GM18861 (cell line): ENCODE results near the gene TAB2.
"Not testable (repeated sequence)": the region's sequence is repeated elsewhere in the genome, so short reads cannot be mapped to it uniquely, and the experiment has no call there.

Experiments
- ATAC-seq: cut with Tn5 transposase; IDR thresholded peaks from one replicate; pipeline ENCODE4 v1.9.1; 2021; ENCODE audit not compliant: unreplicated experiment

TAB2 gene

DNA sequence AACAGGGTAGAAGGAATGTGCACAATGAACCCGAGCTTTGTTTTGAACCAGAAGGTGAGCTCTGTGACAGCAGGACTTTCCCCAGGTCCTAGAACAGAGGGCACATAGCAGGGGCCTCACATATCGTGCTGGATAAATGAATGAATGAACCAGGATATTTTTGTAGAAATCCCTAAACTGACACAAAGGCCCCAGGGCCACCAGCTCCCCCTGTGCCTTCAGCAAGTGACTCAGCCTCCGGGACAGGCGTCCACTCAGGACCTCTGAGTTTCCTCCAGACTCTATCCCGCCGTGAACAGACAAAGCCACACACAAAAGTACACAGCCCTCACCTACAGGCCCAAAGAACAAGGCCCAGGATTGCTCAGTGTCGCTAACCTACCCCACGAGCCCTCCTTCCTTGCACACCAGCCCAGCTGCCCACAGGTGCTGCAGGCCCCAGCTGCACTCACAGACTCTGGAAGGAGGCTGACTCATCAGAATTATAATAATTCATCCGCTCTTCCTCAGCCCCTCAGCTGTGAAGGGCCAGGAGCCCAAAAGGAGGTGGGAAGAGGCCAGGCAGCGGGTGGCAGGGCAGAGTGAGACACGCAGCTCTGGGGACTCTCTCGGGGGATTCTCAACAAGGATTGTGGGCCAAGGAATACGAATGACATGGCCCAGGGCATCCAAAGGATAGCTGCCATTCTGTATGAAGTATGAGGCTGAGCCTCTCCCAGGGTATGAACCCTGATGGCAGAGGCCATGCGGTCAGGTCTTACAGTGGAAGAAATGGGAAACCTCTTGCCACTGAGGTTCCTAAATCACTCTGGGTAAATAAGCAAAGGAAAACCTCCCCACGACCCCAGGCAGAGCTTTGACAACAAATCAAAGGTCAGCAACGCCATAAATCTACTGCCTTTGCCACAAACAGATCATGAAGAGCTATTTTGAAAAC is 123.5 kb downstream of the TAB2 start:
- no peak for ATAC-seq

DNA sequence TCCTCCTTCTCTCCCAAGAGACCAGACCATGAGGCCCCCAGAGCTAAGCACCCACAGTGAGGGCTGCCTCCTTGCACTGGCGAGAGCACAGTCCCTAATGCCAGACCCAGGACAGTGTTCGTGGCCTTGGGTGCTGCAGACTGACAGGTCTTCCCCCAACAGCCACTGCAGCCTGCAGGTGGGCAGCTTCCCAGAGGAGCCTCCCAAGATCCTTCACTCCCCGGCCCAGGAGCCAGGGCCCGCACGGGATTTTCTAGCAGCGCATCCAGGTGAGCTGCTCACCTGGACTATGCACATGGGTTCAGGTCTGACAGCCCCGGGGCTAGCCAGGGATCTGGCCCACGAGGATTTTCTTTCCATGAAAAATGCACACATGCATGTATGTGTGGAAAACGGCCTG is 124.2 kb downstream of the TAB2 start:
- ATAC-seq: no peak

DNA sequence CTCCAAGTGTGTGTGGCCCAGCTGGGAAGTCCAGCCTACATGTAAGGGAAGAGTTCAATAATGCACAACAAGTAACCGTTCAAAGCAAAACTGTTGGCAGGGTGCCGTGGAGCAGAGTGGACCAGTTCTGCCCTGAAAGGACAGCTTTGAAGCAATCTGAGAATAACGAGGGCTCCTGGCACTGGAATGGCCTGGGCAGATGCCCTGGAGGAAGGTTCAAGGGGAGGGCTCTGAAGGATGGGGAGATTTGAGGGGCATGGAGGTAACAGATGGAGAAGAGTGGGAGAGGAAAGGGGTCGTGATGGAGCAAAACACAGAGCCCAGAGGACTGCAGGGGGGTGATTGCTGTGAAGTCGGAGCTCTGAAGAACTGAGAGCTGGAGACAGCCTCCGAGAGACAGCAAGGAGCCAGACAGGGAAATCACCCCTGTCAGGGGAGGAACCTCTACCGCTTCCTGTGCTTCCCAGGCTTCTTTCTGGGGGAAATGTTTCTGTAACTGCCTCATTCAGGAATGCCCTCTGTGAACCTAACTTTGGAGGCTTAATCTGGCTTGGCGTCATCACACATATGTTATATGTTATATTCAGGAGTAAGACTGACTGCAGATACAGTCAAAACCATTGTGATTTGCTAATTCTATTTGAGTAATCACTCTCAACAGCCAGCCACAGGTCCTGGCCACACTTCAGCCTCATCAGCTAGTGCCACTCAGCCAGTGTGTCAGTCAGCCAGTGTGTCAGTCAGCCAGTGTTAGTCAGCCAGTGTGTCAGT is 126.1 kb downstream of the TAB2 start:
- no peak for ATAC-seq

DNA sequence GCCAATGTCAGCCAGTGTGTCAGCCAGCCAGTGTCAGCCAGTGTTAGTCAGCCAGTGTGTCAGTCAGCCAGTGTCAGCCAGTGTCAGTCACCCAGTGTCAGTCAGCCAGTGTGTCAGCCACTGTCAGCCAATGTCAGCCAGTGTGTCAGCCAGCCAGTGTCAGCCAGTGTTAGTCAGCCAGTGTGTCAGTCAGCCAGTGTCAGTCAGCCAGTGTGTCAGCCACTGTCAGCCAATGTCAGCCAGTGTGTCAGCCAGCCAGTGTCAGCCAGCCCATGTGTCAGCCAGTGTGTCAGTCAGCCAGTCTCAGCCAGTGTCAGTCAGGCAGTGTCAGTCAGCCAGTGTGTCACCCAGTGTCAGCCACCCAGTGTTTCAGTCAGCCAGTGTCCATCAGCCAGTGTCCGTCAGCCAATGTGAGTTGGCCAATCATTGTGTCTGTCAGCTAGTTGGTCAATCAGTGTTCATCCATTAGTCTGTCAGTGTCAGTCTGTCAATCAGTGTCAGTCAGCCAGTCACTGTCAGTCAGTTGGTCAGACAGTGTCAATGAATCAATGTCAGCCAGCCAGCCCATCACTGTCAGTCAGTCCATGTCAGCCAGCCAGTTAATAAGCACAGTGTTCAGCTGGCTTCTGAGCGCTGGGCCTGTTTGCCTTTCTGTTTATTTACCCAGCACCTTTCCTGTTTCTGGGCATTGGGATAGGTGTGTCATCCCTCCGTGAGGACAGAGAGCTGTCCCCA is 127.0 kb downstream of the TAB2 start:
- not testable (repeated sequence) for ATAC-seq

DNA sequence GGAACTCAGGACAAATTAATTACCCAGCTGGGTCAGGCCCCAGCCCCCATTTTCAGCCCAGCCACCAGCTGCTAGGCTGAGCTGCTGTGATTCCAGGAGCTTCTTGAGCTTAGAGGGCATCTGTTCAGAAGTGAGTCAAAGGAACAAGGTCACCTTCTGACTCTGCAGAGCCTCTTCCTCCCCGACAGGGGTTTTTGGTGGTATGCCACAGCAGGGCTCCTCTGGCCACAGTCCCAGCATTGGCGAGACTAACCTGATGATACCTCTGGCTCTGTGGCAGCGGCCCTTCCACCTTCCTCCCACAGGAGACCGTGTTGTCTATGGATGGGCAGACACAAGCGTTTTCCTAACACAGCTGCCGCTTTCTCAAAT is 127.6 kb downstream of the TAB2 start:
- ATAC-seq: no peak

DNA sequence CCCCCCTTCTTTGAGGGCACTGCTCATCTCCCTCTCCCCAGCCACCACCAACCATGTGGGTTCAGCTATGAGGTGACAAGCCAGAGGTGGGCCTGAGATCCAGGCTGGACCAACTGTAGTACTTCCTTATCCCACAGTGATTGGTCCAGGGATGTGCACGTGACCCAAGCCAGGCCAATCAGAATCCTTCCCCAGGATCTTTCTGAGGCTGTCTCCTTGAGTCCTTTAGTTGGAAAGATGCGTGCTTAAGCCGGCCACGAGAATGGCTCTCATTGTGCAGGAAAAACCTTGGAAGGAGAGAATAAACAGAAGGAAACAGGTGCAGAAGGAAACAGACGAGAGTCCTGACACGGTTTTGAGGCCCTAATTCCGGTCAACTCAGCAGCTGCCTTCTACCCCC is 128.1 kb downstream of the TAB2 start:
- no peak for ATAC-seq

DNA sequence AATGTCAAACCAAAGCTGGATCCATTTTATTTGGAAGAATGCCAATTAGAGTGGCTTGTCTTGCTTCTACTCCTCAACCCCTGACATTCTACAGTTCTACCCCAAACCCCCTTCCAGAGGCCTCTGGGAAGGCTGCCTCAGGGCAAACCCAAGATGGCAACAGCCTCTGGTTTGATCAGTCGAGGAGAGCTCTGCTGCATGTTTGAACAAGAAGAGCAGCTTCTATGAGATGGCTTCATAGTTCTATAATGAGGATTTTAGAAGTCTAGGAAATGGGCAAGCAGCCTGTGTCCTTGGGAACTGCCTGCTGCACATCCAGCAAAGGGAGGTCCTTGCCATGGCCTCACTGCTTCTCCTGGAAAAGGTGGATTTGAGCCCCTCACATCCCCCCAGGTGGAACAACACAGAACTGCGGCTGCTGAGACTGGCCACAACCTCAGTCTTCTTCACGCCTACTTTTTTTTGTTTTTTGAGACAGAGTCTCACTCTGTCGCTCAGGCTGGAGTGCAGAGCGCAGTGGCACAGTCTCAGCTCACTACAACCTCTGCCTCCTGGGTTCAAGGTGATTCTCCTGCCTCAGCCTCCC is 129.4 kb downstream of the TAB2 start:
- ATAC-seq: no peak

DNA sequence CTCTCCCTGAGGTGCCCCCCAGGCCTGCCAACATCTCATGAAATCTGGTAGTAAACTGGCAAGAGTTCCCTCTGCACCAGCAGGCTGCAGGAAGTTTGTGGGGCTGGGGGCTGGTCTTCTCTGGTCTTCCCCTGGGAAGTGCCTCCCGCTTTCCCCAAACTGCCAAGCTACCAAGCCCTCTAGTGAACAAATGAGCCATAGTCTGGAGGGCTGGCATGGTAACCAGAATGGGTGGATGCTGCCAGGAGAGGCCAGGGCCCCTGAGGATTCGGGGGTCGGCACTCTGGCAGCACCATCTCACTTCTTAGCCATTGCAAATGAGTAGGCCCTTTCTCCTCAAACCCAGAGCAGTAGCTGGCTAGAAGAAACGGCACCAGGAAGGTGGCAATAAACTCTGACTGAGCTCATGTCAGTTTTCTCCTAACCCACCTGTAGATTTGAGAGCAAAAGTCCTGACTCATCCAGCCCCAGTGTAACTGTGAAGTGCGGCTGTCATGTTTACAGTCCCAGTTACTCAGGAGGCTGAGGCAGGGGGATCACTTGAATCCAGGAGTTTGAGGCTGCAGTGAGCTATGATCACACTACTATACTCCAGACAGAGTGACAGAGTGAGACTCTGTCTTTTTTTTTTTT is 131.4 kb downstream of the TAB2 start:
- ATAC-seq: no peak

DNA sequence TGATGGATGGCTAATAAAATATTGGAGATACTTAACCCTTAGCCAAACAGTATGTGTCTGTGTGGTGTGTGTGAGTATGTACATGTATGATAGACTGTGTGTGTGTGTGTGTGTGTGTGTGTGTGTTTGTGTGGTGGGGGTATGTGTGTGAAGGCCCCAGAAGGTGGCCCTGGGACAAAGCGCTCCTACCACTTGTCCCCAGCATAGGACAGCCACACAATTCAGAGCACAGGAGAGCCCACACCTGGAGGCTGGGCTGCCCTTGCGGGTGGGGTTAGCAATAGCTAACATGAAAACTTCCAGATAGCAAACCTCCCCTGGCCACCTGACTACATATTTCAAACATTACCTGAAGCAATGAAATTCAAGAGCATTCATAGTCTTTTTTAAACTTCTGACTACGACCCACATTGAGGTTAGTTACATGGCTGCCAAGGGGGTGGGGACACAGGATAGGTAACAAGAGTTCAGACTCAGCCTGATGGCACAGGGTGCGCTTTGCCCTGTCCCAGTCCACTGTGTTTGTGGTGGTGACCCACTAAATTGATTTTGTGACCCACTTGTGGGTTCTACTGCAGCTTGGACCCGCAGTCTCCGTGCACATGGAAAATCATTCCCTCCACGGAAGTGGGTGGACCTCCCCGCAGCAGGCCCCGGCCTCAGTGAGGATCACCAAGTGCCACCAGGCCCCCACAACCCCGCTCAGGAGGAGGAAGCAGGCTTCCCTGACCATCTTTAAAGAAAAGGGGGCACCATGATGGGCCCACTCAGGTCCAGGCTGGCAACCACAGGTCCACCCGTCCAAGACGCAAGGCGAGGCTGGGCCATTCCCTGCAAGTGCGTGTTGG is 132.5 kb downstream of the TAB2 start:
- ATAC-seq: no peak

DNA sequence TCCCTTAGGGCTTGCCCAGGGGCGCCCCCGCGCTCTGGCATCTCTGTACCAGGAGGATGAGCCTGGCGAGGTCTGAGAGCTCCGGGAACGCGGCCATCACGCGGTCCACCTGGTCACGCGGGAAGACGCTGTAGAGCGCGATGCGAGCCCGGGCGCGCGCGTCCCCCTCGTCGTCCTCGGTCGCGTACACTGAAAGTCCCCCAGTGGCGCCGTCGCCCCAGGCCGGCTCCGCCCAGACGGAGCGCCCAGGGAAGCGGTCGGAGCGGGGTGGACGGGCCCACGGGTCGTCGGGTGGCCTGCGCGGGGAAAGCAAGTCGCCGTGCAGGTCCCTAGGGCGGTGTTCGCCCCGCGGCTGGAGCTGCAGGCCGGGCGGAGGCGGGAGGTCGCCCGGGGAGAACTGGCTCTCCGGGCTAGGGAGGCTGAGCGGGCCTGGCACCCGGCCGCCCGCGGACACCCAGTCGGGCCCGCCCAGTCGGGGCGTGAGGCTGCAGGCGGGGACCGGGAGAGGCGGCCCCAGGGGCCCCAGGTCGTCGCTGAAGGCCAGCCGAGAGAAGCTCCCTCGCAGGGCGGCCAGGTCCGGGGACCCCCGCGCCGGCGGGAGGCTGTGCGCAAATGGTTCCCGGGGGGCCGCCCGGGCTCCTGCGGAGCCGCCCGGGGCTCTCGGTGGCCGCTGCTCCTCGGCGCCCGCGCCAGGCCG is 133.3 kb downstream of the TAB2 start:
- no peak for ATAC-seq

DNA sequence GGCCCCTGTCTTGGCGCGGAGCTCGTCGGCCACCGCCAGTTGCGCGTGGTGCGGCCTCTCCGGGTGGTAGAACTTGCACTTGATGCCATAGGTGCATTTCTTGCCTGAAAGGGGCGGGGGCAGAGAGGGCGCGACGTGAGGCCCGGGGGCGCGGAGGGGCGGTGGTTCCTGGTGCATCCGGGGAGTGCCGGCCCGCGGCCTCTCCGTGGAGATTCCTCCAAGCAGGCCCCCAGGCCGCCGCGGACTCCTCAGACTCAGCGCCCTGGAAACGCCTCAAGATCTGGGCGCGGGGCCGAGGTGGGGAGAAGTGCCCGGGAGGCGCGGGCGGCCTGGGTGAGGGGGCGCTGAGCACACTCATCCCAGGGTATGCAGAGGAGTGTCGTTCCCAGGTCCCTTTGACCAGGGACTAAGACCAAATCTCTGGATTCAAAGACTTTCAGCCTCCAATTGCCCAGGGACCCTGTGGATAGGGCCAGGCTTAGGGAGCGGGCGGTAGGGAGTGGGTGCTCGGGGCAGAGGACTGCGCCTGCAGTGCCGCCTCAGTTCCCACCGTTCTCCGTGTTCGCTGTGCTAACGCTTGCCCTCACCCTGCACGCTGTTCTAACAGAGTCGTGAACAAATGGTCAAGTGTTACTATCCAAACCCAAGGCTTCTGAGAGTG is 134.0 kb downstream of the TAB2 start:
- no peak for ATAC-seq

DNA sequence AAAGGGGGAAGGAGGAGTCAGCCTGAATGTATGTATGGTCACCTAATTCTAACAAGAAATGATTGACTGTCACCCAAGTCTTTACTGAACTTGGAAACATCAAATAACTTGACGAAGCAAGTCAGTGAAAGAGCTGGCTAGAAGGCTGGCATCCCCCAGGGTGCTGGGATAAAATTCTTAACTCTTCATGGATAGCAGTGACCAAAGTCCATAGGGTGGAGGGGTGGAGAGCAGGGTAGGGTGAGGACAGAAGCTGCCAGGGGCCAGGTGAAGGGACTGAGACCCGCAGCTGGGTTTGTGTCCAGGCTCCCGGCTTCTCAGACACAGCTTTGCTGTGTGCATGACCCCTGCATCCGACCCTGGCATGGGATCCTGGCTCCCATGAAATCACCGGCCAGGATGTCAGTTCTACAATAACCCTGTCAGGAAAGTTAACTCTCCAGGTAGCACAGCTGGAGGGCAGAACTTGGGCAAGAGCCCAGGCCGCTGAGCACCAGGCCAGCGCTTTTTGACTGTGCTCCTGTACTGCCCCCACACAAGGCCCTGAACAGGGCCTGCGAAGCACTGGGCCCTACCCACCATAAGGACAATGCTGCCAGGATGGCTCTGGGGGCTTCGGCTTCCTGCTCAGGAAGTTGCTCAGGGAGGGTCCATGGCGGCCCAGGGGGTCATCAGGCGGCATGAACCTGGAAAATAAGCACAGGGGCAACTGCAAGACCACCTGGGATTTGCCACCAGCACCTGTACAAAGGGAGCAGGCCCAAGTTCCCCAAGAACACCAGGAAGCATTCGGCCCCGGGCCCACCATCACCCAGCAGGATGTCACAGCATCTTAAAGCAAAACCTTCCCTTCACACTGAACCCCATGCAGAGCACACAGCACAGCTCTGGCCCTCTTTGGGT is 134.8 kb downstream of the TAB2 start:
- no peak for ATAC-seq

DNA sequence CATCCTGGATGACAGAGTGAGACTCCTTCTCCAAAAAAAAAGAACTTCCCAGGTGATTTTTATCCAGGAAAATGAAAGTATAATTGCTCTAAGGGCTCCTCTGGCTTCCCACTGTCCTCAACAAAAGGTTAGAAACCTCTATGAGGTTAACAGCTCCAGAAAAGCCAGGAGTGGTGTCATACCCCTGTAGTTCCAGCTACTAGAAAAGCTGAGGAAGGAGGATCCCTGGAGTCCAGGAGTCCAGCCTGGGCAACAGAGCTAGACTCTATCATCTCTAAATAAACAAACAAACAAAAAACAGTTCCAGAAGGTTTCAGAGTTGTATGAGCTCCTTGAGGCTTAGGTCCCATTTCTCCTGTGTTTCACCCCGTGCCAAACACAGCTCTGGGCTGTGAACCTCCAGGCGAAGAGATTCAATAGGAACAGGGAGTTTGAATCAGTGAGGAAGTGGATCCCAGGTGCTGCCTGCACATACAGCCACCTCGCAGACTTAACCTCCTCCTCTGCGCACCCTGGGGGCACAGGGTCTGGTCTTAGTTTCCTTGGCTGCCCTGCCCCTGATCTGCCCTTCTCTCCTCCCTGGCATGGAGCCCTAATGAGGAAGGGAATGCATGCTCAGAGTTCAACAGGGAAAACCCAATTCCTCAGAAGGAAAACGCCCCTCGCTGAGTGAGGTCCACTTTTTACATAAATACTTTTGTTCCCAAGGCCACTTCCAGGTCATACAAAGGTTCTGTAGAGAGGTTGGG is 136.3 kb downstream of the TAB2 start:
- no peak for ATAC-seq

DNA sequence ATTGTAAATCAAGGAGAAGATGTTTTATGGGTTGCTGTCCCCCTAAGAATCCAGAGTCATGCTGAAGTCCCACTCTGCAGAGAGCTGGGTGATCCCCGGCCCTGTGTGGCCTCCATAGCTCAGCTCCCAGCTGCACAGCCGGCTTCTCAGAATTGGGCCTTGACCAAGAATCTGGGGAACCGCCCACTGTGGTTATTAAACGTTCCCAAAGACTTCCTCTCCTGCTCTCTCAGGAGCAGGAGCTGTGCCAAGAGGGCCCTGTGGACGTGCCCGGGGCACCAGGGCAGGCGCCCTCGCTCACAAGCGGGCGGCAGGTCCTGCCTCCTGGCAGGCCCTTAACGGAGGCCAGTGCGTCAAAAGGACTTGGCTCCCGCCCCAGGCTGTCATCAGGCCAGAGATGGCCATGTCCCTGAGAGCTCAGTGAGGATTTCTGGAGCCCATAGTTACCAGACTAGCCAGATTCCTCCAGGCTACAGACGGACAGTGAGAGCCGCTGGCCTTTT is 136.9 kb downstream of the TAB2 start:
- no peak for ATAC-seq

DNA sequence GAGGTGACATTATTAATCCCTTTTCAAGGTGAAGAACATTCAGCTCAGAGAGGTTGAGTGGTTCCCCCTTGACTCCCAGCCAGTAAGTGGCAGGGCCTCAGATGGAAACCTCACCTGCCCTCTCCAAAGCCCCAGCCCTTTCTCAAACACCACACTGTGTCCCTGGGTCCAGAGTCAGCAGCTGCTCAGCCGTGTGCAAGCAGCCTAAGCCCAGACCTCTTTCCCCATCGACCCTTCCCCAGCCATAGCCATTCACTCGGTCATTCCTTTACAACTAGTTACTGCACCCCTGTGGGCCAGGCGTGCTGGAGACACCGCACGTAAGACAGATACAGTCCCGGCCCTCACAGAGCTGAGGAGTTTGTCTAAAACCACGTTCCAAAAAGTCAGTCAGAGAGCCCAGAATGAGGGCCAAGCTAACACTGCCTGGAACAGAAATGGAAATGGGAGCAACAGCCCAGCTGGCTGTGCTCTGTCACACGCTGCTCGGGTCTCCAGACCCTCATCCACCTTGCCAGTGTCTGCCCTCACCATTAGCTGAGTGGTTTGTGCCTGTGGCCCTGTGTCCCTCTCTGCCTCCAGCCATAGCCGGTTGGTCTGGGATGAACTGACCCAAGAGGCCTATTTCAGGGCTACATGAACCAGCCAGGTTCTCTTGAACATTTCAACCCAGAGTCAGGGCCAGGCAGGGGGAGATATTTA is 137.7 kb downstream of the TAB2 start:
- no peak for ATAC-seq
